Activated CD4-positive, alpha-beta memory T cell treated with anti-CD3 and anti-CD28 coated beads, Interleukin-2, amount 10 ng/mL, durations not matched to agents 7 days and 5 days (primary cell): Measurements from ENCODE around the gene SNX15. TPM values are rescaled to one million over a fixed set of nuclear protein-coding genes. Genes with fewer than 3 reads are reported as not detected.

Experiments
- total RNA-seq, 2 experiments: library from RNA; stranded (reverse); gene quantifications; one replicate each; pipeline ENCODE4 v1.2.3, GENCODE V29; 2021

SNX15 gene
- total RNA-seq, 2 experiments from 2014 or later: 24.3 to 24.6 TPM

Other genes with a start within 250 kb of the SNX15 start
- 100 to 1,000 TPM; 385 to 390 TPM for gene SF1, start 248.9 kb upstream of the SNX15 start, total RNA-seq
- 10 to 100 TPM; 95.6 to 98.0 TPM for gene MAP4K2, start 224.2 kb upstream of the SNX15 start, total RNA-seq
- gene MEN1, start 216.9 kb upstream of the SNX15 start, total RNA-seq: 10 to 100 TPM; 32.5 to 33.4 TPM
- under 1 TPM; 0.65 to 0.70 TPM for gene CDC42BPG, start 182.8 kb upstream of the SNX15 start, total RNA-seq
- gene EHD1, start 148.8 kb upstream of the SNX15 start, total RNA-seq: 100 to 1,000 TPM; 138 to 146 TPM
- gene ATG2A, start 110.2 kb upstream of the SNX15 start, total RNA-seq: 10 to 100 TPM; 37.4 to 40.7 TPM
- 10 to 100 TPM; 19.8 to 21.1 TPM for gene PPP2R5B, start 102.8 kb upstream of the SNX15 start, total RNA-seq
- not detected for gene GPHA2, start 91.5 kb upstream of the SNX15 start, total RNA-seq
- gene MAJIN, start 55.3 kb upstream of the SNX15 start, total RNA-seq: under 1 TPM; 0.15 to 0.33 TPM
- gene BATF2, start 30.5 kb upstream of the SNX15 start, total RNA-seq: under 1 TPM; 0.30 to 0.53 TPM
- gene ARL2, start 13.3 kb upstream of the SNX15 start, total RNA-seq: 10 to 100 TPM; 58.5 to 59.4 TPM
- 10 to 100 TPM; 24.2 to 24.8 TPM for gene SAC3D1, start 13.8 kb downstream of the SNX15 start, total RNA-seq
- 10 to 100 TPM; 13.6 to 16.8 TPM for gene NAALADL1, start 31.1 kb downstream of the SNX15 start, total RNA-seq
- gene CDCA5, start 56.6 kb downstream of the SNX15 start, total RNA-seq: 100 to 1,000 TPM in 1 of 2 experiments, 10 to 100 TPM in 1; 98.2 to 104 TPM
- gene ZFPL1, start 56.8 kb downstream of the SNX15 start, total RNA-seq: 10 to 100 TPM; 30.1 to 31.6 TPM
- gene VPS51, start 68.8 kb downstream of the SNX15 start, total RNA-seq: 100 to 1,000 TPM; 117 to 123 TPM
- 10 to 100 TPM; 27.2 to 28.4 TPM for gene TM7SF2, start 84.4 kb downstream of the SNX15 start, total RNA-seq
- gene ZNHIT2, start 90.3 kb downstream of the SNX15 start, total RNA-seq: 1 to 10 TPM; 8.1 to 8.6 TPM
- 1,000 to 10,000 TPM in 1 of 2 experiments, 100 to 1,000 TPM in 1; 995 to 1,031 TPM for gene FAU, start 94.7 kb downstream of the SNX15 start, total RNA-seq
- gene MRPL49, start 94.9 kb downstream of the SNX15 start, total RNA-seq: 10 to 100 TPM; 36.5 to 37.4 TPM
- 10 to 100 TPM; 39.4 to 42.2 TPM for gene SYVN1, start 107.1 kb downstream of the SNX15 start, total RNA-seq
- not detected for gene SPDYC, start 142.8 kb downstream of the SNX15 start, total RNA-seq
- gene CAPN1, start 154.5 kb downstream of the SNX15 start, total RNA-seq: 100 to 1,000 TPM; 164 to 167 TPM
- 10 to 100 TPM; 42.0 to 51.1 TPM for gene POLA2, start 234.5 kb downstream of the SNX15 start, total RNA-seq